ENCODE measurements around the gene SLC7A6OS.
"Not testable (repeated sequence)": the region's sequence is repeated elsewhere in the genome, so short reads cannot be mapped to it uniquely, and the experiment has no call there.

Gene SLC7A6OS

DNA sequence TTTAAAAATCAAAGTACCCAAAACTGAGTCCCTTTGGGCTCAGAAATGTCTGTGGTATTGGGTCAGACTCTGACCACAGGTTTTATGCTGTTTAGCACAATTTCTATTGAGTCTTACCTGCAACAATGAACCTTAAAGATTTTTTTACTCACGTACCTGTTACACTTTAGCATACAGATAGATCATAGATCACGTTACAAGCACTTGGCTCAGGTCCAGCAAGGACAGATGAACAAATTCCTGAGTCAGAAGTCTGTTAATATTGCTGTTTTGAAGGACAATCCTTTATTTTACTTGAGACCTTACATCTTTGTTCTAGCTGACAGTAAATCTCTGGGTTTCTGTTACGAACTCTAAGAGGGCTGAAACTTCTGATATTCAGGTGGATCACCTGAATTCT lies 12.8 kb downstream of the SLC7A6OS start:
- no peak for DNase-seq

DNA sequence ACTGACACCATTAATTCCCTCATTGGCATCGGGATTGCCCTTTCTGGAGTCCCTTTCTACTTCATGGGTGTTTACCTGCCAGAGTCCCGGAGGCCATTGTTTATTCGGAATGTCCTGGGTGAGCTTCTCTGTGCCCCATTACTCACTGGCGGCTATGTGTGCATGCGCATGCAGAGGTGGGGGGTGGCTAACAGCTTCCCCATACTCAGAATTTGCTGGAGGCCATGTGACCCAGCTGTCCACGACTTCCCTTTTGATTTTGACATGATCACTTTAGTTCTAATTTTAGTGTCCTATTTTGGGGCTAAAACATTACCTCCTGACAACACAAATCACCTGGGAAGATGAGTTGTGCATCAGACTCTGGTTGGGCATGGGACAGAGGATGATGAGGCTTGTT lies 14.1 kb downstream of the SLC7A6OS start:
- DNase-seq, result no peak

DNA sequence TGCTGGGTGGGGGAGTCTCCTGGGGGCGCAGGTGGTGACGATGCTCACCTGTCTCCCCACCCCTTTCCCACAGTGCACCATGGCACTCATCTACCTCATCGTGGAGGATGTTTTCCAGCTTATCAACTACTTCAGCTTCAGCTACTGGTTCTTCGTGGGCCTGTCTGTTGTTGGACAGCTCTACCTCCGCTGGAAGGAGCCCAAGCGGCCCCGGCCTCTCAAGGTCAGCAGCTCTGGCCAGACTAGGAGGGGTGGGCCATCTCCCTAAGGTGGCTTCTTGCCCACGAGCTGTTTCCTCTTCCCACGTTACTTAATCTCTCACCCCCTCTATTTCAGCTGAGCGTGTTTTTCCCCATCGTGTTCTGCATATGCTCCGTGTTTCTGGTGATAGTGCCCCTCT lies 14.5 kb downstream of the SLC7A6OS start:
- DNase-seq, result no peak

DNA sequence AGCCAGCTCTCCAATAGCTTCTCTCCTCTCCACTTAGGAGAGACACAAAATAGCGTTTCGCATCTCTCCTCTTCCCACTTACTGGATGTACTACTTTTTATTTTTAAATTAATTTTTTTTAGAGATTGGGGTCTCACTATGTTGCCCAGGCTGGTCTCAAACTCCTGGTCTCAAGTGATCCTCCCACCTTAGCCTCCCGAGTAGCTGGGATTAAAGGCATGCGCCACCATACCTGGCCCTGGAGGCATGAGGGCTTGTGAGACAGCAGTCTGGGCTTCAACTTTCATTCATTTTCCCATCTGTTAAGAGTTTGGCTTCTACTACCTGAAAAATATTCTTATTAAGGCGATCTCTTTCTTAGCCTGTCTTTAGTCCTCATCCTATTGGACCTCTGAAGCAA lies 18.3 kb downstream of the SLC7A6OS start:
- DNase-seq, result no peak

DNA sequence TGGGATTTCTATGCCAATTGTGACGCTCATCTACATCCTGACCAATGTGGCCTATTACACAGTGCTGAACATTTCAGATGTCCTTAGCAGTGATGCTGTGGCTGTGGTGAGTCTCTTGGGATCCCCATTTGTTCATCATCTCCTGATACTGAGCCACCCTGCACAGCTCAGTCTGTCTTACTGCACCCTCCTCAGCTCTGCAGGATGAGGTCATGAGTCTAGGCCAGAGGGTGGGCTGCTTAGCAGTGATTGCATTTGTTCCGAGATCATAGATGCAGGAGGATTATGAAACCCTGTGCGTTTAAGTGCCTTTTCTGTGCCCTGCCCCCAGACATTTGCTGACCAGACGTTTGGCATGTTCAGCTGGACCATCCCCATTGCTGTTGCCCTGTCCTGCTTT lies 19.5 kb downstream of the SLC7A6OS start:
- DNase-seq, result no peak

DNA sequence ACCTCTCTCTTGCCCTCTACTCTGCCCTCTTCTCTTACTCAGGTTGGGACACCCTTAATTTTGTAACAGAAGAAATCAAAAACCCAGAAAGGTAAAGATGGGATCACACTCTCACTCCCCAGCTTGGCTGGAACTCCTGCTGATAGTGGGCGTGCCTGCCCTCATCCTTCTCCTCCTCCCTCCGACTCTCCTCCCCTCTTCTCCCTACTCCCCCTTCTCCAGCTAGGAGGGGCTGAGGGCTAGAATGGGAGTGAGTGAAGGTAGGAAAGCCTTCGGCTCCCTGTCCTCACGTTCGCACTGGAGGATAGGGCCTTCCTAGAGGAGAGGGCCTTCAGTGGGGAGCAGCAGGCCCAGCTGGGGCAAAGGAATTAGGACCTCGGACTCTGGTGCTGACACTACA lies 20.3 kb downstream of the SLC7A6OS start:
- no peak for DNase-seq

DNA sequence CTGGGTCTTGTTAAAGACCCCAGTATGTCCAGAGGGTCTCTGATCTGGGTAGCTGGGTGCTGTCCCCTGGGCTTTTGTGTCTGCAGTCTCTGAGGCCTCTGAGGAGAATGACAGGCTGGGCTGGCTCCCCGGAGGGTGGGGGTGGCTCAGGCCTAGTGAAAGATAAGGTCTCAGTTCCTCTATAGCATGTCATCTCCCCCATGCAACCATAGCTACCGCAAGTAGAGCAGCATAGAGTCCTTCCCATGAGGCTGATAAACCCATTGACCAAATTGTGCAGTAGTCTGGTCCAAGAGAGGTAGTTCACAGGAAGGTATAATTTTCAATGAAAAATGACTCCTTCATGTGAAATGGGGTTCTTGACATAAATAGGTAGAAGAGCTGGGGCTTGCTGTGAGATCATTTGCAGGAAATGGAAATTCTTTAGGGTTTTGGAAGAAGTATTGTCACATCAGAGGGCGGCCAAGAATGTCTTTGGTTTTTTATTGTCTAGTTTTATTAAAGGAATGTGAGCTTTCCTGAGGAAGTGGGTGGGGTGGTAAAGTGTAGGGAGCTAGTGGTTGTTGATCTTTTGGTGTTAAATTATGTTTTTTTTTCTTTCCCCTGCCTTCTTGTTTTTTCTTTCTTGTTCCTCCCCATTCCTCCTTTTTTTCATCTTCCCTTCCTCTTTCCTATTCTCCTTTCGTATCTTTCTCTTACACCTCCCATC lies 21.0 kb downstream of the SLC7A6OS start:
- peak; percentile 38 for DNase-seq

DNA sequence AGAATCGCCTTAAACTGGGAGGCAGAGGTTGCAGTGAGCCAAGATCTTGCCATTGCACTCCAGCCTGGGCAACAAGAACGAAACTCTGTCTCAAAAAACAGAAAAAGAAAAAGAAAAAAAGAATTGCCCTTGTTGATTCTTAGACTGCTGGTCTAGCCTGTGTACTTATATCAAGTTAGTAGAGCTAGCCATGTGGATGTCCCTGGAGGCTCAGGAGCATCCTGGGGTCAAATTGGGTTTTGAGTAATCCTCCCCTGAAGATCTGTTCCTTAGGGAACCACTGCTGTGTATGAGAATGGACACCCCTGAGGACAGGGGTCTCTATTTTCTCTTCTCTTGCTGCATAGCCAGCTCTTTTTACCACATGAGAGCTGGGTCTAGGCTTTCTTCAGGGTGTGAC lies 21.5 kb downstream of the SLC7A6OS start:
- no peak for DNase-seq

DNA sequence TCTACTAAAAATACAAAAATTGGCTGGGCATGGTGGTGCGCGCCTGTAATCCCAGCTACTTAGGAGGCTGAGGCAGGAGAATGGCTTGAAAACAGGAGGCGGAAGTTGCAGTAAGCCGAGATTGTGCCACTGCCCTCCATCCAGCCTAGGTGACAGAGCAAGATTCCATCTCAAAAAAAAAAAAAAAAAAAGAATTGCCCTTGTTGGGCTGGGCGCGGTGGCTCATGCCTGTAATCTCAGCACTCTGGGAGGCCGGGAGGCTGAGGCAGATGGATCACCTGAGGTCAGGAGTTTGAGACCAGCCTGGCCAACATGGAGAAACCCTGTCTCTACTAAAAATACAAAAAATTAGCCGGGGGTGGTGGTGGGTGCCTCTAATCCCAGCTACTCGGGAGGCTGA lies 21.9 kb downstream of the SLC7A6OS start:
- DNase-seq, result not testable (repeated sequence)

DNA sequence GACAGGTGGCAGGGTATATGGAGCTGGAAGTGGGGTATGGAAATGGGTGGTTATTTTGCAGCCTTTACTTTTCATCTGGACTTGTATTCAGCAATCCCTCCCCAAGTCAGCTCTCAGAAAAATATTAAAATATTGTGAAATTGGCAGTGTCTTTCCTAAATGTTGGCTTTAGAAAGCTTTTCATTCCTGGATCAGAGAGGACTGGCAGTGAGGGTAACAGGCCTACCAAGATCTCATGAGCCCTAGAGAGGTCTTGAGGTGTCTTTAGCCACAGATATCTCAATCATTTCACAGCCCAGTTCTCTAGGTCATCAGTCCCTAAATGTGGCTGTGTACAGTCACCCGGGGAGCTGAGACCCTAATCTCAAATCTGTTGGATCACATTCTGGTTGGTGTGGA lies 22.5 kb downstream of the SLC7A6OS start:
- no peak for DNase-seq

DNA sequence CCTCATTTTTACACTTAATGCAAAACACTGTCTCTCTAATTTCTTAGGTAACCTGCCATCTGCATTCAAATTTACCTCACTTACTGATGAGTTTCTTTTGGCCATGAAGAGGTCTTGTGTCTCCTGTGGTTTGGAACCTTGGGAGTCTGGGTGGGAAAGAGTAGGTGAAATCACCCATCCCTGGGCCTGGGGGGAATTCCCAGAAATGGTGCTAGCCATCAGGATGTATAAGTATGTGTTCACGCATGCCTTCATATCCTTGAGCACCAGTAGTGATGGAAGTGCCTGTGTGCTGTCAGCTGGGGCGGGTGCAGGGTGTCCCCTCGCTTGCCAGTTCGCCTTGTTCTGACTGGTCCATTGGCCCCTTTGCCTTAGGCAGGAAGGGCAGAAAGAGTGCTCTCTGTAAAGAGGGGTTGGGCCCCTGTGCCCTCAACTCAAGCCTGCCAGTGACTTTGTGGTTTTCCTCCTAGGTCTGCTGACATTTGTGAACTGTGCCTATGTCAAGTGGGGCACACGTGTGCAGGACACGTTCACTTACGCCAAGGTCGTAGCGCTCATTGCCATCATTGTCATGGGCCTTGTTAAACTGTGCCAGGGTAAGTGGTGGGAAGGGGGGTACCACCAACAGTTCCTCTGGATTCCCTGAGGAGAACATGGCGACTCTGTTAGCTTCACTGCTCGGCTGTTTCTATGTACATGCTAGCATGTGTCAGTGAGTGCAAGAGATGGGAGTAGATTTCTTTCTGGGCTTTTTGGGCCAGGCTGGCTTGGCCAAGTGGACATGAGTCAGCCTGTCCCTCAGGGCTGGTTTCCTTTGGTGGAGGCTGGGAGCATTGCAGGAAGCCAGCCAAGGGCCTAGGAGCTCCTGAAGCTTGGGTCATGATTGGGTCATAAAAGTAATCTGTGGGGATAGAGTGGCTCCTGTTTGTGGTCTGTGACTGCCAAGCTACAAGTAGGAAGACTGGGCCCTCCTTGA lies 23.2 kb downstream of the SLC7A6OS start:
- DNase-seq, result peak; percentile 57

DNA sequence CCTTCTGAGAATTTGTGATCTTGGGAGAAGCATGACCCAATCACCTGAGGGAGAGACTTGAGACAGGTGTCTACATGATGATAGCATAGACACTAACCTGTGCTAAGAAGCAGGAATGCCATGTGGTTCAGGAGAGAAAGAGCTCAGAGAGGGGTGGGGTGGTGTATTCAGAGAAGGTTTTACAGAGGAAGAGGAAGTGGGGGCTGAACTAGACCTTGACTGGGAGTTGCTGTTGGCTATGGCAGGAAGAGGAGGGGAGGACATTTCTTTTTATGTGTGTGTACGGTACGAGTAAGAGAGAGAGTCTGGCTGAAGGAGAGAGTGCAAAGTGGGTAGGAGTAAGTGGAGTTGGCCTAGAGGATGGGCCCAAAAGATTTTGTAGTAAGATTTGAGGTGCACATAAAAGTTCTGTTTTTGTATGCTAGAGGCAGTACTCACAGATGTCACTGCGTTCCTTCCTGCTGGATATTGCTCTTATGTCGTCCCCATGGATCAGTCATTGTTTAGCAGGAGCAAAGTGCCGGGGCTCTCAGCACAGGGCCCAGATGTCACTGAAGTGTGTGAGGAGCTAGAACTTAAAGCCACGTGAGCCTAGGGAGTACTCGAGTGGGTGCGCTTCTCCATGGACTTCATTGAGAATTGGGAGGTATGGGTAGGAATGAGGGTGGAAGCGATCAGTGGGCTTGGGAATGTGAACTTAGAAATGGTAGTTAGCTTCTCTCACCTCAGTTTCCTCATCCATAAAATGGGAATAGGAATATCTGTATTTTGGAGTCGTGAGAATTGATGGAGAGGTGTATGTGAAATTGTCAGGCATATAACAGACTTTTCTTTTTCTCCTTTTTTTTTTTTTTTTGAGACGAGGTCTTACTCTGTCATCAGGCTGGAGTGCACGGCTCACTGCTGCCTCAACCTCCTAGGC lies 24.3 kb downstream of the SLC7A6OS start:
- no peak for DNase-seq

DNA sequence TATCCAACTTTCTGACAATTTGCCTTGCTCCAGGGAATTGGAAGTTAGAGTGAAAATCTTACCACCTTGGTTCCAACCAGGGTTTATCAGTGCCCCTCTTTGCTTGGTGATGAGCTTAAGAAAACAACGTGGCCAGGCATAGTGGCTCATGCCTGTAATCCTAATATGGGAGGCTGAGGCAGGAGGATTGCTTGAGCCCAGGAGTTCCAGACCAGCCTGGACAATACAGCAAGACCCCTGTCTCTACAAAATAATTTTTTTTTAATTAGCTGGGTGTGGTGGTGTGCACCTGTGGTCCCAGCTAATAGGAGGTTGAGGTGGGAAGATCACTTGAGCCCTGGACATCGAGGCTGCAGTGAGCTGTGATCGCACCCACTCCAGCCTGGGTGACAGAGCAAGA lies 25.1 kb downstream of the SLC7A6OS start:
- DNase-seq, result no peak

DNA sequence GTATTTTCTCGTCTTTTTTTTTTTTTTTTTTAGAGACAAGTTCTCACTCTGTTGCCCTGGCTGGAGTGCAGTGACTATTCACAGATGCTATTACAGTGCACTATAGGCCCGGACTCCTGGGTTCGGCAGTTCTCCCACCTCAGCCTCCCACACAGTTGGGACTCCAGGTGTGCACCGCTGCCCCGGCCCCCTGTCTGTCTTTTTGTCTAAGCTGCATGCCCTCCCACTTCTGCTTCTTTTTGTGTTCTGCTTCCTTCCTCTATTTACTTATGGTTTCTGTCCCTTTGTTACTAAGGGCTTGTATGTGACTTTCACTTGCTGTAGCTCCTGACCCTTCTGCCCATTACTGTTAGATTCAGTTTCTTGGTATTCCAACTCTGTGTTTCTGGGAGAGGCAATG lies 25.9 kb downstream of the SLC7A6OS start:
- DNase-seq, result no peak

DNA sequence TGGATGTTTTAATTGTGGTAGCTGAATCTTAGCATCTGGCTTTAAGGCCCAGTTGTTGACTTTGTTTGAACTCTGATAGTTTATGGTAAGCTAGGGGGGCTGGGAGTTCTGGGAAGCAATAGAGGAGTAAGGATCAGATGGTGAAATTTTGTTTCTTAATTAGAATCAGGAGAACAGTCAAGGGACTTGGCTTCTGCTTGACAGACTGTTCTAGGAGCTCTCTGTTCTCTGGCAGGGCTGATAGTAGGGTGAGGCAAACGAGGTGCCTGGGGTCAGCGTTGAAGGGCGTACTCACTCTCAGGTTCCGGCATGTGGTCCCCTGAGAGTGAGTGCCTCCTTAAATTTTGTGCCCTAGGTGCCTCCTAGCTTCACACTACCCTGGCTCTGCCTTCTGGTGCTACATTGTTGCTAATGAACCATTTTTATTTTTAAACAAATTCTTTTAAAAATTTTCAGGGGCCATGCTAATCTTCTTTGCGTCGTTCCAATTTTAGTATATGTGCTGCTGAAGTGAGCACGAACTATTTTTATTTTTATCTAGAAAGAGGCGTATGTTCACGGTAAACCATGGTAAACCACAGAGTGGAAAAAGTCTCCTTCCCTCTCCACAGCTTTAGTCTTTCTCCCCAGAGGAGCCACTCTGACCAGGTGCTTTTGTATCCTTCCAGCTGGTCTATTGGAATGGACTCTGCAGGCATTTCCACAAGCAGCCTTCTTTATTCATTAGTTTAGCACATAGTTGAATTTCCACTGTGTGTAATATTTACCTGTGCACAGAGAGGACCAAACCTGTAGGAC lies 26.7 kb downstream of the SLC7A6OS start:
- DNase-seq, result no peak

DNA sequence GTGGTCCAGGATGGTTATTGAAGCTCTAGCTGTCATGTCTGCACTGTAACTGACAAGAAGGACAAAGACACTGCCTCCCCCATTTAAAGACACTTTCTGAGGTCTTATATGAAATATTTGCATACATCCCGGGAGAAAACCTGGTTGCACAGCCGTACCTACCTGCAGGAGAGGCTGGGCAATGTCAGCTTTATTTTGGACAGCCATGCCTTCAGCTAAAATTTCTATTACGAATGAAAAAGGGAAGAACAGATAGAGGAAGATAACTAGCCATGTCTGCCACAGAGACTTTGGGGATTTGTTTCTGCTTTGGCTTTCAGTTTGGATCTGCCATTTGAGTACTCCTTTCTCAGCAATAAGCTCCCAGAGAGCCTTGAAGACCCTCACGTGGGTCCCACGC lies 27.4 kb downstream of the SLC7A6OS start:
- DNase-seq, result no peak

DNA sequence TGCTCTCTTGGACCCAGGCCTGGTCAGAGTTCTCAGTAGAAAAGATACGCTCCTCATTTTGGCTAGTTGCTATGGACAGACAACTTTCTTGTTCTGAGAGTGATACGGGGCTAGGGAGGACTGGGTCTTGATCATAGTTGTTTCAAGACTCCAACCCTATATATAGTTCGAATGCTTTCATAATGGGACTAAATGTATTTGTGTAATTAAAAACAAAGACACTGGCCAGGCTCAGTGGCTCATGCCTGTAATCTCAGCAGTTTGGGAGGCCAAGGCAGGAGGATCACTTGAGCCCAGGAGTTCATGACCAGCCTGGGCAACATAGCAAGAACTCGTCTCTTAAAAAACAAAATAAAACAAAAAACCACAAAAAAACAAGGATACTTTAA lies 28.7 kb downstream of the SLC7A6OS start:
- DNase-seq, result no peak

DNA sequence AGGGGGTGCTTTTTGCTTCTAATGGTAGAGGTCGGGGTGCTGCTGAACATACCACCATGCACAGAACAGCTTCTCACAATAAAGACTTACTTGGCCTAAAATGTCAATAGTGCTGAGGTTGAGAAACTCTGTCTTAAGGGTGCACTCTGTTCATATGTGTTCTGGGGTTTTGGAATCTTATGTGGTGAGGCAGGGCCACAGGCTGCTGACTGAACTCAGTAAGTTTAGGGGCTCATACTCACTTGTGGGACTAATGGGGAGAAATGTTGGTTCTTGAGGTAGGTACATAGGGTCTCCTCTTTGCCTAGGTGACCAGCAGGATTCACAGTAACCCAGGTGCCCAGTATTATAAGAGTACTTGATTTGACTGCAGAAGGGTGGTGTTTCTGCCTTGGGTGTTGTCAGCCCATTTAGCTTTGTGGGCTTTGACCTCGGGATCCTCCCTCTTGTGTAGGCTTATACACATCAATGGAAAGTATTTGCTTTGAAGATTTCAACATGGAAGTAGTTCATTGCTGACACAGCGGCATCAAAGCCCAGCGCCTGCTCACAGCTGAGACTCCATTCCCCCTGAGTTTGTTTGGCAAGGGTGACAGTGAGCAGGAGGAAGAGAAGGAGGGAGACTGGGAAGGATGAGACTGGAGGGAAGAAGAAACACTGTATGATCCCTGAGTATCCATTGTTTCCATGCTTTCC lies 29.2 kb downstream of the SLC7A6OS start:
- no peak for DNase-seq

DNA sequence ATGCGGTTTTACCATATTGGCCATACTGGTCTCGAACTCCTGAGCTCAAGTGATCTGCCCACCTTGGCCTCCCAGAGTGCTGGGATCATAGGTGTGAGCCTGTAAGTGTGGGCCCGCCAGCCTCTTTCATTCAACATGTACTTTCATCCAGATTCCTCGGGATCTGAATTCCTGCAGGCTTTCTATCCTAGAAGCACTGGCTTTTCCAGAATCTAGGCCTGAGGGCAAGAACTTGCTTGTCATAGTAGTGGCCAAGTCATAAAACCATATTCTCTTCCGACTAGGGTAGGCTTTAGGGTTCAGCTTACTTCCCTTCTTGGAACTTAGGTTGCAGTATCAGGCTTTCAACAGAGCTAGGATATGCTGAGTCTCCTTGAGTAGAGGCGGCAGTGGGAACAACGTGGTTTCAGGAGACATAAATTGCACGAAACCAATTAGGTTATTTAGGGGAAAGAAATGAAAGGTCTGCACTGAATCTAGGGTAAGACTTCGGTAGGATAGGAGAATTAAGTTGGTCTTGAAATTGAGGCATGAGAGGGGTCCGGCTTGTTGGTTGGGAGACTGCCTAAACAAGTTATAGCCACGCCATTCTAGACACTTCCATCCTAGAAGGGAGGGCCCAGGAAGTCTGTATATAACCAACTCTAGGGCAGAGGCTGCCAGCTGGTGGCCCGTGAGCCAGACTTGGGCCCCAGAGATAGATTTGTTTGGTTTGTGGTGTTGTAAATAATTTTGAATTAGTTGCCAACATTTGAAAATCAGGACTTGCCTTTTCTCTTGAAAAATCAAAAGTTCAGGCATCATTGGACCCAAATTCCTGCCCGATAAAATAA lies 30.8 kb downstream of the SLC7A6OS start:
- DNase-seq, result no peak

DNA sequence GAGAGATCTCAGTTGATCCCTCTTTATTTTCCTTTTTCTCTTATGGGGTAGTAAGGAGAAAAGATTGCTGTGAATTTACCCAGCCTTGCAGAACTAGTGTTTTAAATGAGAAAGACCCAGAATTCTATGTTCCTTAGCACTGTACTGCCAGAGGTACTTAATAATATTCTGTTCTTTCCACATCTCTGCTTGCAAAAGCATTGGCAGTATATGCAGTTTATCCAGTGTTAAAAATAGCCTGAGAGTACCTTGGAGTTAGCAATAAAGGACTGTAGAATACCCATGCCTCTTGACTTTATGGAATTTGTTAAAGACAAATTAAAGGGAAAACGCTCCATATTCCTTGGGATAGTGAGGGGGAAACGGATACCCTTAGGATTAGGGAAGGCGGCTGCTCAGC lies 34.5 kb downstream of the SLC7A6OS start:
- no peak for DNase-seq
